IPS DF 19.7 (cell line): ENCODE results near the gene CREM.
"Not testable (repeated sequence)": the region's sequence is repeated elsewhere in the genome, so short reads cannot be mapped to it uniquely, and the experiment has no call there.

ENCODE experiments used
- DNase-seq: peaks from one replicate; pipeline ENCODE4 v3.0.0-alpha.2; 2013; ENCODE audit warnings: low read depth, low spot score

CREM gene

GRCh38 chr10:35126530-35127288, at the start of gene CREM:
Gene CREM, plus strand, starts transcription at chr10:35126846. Its CDS starts 10,990 bp downstream, at chr10:35137836.
- peak; percentile 65 for DNase-seq

- no peak for DNase-seq
Observed at GRCh38 chr10:35079265-35079664, 47.4 kb upstream of the CREM start.

- no peak for DNase-seq
Observed at GRCh38 chr10:35079763-35080162, 46.9 kb upstream of the CREM start.

- DNase-seq = not testable (repeated sequence)
Observed at GRCh38 chr10:35080261-35080660, 46.4 kb upstream of the CREM start.

GRCh38 chr10:35083242-35083641, 43.4 kb upstream of the CREM start:
- DNase-seq = no peak

- DNase-seq = no peak
Observed at GRCh38 chr10:35089611-35090161, 37.0 kb upstream of the CREM start.

GRCh38 chr10:35090162-35090954, 36.3 kb upstream of the CREM start, which contains the start of gene CUL2:
Gene CUL2, minus strand, starts transcription at chr10:35090341. Its CDS starts 19,024 bp downstream, at chr10:35071317.
- DNase-seq = peak; percentile 54

GRCh38 chr10:35091994-35092790, 34.5 kb upstream of the CREM start:
- DNase-seq = no peak

- DNase-seq = no peak
Observed at GRCh38 chr10:35092851-35093250, 33.8 kb upstream of the CREM start.

GRCh38 chr10:35096312-35096711, 30.3 kb upstream of the CREM start:
- no peak for DNase-seq

GRCh38 chr10:35097510-35097909, 29.1 kb upstream of the CREM start:
- no peak for DNase-seq

- DNase-seq = no peak
Observed at GRCh38 chr10:35103882-35104281, 22.8 kb upstream of the CREM start.

- no peak for DNase-seq
Observed at GRCh38 chr10:35112571-35112970, 14.1 kb upstream of the CREM start.

GRCh38 chr10:35119378-35119777, 7.3 kb upstream of the CREM start:
- no peak for DNase-seq

GRCh38 chr10:35124540-35124939, 2.1 kb upstream of the CREM start:
- no peak for DNase-seq

GRCh38 chr10:35126062-35126529, 550 bp upstream of the CREM start:
- no peak for DNase-seq

GRCh38 chr10:35127289-35127891, 744 bp downstream of the CREM start:
- no peak for DNase-seq

- no peak for DNase-seq
Observed at GRCh38 chr10:35129185-35129674, 2.6 kb downstream of the CREM start.

GRCh38 chr10:35130663-35131062, 4.0 kb downstream of the CREM start:
- DNase-seq = no peak

GRCh38 chr10:35132727-35133126, 6.1 kb downstream of the CREM start:
- DNase-seq = no peak

- DNase-seq = no peak
Observed at GRCh38 chr10:35133586-35133985, 6.9 kb downstream of the CREM start.
